ENCODE measurements around the gene MFAP5.

MFAP5 gene, protein sequence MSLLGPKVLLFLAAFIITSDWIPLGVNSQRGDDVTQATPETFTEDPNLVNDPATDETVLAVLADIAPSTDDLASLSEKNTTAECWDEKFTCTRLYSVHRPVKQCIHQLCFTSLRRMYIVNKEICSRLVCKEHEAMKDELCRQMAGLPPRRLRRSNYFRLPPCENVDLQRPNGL

DNA sequence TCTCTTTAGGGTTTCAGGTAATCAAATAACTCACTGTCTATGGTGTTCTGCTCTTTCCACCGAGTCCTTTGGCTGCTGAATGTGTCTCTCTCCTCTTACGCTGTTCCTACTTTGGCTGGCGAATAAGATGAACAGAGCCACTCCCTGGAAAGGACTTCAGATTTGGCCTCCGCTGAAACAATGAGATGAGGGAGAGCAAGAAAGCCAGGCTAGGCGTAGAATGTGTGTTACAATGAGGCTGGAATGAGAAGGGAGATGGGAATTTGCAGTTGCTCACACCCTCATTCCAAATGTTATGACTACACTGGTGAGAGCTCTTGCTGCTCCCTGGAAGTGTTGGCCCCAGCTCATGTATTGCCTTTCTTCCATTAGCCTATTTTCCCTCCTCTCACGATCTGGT, at the start of gene MFAP5:
TSS of gene MFAP5 (minus strand) at position 234 of the 400 bp plus-strand sequence. CDS start 722 bp downstream, outside the sequence.
- DNase-seq = no peak

GRCh38 chr12:8709124-8709830, 46.7 kb upstream of the MFAP5 start:
- no peak for DNase-seq

DNA sequence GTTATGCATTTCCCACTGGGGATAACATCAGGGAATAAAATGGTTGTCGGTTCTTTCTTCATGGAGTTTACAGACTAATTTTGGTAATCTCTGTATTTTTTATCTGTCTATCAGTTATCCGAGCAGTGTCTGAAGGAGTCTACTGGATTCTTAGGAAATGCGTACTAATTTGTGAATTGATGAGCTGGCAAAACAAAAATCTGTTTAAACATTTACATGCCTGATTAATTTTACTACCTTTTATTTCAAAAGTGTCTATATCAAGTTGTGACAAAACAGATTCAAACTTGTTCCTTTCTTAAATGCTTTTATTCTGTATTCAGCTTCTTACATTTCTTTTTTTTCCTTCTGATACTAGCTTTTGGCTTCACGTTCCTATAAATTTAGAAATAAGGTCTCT, 39.5 kb upstream of the MFAP5 start:
- DNase-seq = no peak

GRCh38 chr12:8701046-8701660, 38.5 kb upstream of the MFAP5 start:
- DNase-seq = no peak

- no peak for DNase-seq
These were observed 37.1 kb upstream of the MFAP5 start for GRCh38 chr12:8699714-8700113.

DNA sequence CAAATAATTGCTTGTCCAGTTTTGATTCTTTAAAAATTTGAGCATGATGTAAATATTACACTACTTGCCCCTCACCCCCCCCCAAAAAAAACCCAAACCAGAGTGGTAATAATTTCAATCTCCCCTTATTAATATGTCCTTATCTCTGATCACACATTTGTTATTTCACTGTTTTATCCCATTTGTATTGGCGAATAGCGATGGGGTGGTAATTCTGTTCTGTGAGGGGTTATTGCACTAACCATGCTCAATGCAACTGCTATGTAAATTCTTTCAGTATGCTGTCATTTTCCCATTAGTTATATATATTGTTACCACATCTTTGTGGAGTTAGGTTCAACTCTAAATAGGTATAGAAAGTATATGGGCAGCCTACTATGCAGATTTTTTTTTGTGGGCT, 36.3 kb upstream of the MFAP5 start:
- DNase-seq = no peak

GRCh38 chr12:8698132-8698851, 35.7 kb upstream of the MFAP5 start:
- DNase-seq = peak; percentile 44

DNA sequence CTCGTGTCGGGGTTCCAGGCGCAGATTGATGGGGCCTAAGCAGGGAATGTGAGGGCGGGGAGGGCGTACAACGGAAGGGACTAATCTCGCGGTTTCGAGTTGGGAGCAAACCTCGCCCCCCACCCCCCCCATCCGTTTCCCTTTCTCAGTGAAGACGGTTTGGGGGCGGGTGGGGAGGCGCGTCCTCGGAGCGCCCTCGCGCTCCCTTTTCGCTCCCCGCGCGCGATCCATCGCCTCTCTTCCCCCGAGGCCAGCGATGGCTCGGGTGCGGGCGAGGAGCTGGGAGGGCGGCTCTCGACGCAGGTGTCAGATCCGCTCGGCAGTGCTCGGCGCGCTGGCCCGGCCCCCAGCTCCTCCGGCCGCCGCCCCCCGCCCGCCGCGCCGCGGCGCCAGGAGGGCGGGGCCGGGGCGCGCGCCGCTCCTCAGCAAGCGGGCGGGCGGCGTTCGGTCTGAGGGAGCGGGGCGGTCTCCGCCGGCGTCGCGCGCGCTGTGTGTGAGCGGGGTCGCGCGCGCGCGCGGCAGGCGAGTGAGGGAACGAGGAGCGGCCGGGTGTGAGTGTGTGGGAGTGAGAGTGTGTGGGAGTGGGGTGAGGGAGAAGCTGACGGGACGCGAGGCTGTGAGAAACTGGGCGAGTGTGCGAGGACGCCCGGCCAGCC, 35.0 kb upstream of the MFAP5 start, which contains the start of gene RIMKLB:
TSS of gene RIMKLB (plus strand) at position 516 of the 656 bp plus-strand sequence. CDS start 15,876 bp downstream, outside the sequence.
- peak; percentile 78 for DNase-seq

- peak; percentile 29 for DNase-seq
These were observed 34.5 kb upstream of the MFAP5 start for GRCh38 chr12:8697120-8697475.

- DNase-seq = no peak
These were observed 33.9 kb upstream of the MFAP5 start for GRCh38 chr12:8696442-8697090.

DNA sequence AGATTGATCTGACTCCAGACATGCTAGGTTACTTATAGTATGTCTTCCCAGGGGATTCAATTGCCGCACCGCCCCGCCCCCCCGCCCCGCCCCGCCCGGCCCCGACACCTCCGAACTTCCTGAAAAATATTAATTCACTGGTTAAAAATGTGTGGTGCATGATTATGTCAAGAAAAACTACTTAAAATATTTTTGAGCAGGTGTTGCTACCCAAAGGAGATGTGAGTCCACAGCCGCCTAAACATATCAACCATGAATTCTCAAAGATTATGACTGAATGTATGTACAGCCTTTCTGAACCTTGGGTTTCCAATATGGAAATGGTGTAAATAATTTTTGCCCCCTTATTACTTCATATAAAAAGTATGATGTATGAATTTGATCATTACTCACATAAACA, 32.5 kb upstream of the MFAP5 start:
- no peak for DNase-seq

GRCh38 chr12:8692573-8692972, 29.9 kb upstream of the MFAP5 start:
- DNase-seq = no peak

DNA sequence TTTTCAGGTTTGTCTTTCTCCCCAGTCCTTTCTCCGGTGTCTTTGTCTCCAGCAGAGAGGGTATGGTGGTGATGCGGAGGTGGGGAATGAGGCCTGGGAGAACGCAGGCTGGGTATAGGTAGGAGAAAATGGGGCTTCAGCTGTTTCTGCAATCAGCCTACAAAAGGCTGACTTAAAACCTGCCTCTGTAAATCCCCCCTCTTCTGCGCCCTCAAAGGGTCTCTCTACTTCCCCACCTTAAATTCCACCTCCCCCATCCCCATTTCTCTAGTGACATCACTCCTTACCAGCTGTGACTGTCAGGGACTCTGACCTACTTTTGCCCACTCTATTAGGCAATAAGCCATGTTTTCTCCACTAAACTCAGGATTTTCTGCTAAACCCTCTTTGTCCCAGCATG, 27.1 kb upstream of the MFAP5 start:
- DNase-seq = no peak

DNA sequence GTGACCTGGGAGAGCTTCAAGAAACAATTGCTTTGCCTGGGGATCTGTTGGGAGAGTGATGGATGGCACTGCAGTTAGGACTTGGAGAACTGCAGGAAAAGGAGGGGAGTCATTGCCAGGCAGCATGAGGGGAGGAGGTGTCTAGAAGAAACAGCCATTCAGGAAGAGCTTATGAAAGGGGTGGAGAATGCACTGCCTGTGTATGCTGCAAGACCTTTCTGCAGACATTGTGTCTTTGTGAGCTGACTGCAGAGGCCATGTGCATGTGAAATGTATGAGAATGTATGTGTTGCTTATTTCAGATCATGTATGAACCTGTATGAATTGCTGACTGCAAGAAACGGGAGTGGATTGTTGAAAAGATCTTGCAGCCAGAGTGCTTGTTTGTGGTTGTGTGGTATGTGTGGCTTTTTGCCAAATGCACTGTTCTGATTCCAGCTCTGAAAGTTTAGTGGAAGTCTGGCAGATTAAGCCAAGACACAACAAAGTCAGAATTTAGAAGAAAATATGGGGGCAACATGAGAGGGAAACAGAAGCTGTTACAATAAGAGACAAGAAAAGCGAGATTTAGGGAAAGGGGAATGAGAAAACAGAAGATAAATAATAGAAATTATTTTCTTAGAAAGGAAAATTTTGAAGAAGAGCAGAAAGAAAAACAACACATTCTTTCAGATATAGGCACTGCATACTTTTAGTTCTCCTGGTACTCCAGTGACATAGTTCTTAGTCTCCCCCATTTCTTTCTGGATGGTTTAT, 25.4 kb upstream of the MFAP5 start:
- DNase-seq = no peak

DNA sequence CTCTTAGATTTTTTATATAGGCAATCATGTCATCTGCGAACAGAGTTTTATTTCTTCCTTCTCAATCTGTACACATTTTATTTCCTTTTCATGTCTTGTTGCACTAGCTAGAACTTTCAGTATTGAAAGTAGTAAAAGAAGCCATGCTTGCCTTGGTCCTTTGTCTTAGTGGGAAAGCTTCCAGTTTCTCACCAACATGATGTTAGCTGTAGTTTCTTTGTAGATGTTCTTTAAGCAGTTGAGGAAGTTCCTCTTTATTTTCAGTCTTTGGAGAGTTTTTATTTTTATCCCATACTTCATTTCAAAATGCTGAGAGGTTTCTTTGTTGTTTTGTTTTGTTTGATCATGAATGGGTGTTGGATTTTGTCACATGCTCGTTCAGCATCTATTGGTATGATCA, 22.4 kb upstream of the MFAP5 start:
- no peak for DNase-seq

GRCh38 chr12:8681129-8681884, 18.7 kb upstream of the MFAP5 start:
- DNase-seq = no peak

DNA sequence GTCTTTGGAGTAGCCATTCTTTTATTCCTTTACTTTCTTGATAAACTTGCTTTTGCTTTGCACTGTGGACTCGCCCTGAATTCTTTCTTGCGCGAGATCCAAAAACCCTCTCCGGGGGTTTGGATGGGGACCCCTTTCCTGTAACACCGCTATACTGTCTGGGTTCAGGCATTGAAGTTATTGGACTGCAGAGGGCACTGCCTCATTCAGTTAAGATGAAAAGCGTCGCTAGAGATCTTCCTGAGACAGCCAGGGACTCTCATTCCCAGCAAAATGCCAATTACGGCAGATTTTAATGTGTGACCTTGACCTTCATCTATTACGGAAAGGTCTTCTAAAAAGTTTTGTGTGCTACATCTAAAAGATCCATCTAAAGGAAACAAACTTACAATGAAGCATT, 17.9 kb upstream of the MFAP5 start:
- DNase-seq = no peak

DNA sequence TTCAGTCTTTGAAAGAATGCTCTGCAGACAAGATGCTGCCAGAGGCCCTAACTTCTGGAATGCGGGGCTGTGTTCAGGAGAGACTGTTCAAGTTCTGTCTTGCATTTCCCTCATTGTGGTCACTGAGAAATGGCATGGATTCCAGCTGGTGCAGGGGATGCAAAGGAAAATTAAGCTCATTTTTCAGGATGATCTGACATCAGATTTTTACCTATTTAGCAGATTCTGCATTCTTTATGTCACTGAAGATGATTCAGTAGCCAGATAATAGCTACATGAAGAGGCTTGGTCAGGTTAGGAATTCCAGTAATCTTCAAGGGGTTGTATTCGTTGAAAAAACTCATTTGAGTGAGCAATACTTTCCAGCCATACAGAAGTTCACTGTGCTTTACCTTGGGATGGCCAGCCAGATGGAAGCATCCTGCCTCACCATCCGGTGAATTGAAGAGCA, 16.1 kb upstream of the MFAP5 start:
- DNase-seq = no peak

- no peak for DNase-seq
These were observed 14.7 kb upstream of the MFAP5 start for GRCh38 chr12:8677362-8677761.

GRCh38 chr12:8676651-8677050, 14.0 kb upstream of the MFAP5 start:
- DNase-seq = no peak

- DNase-seq = no peak
These were observed 13.0 kb upstream of the MFAP5 start for GRCh38 chr12:8675591-8676036.
